Measurements from ENCODE around the gene MRFAP1. TPM values are rescaled to one million over a fixed set of nuclear protein-coding genes. Genes with fewer than 3 reads are reported as not detected.

MRFAP1 gene
- total RNA-seq, 4 donors from 2014 or later = 155 to 331 (median 234) TPM

- Histone ChIP-seq H3K4me1 (peaks cover 32 to 37% (median 35%) of the 10 kb centered on the region in 4 donors), H3K4me3 (peak overlapping the region; percentile 79 to 91 (median 83)), H3K27me3 (no peaks in the 10 kb centered on the region), H3K27ac (replicated peaks in 1 of 4) (peak overlapping the region; percentile 87 to 98 (median 96)), H3K36me3 (peaks cover 6 to 22% (median 13%) of the 10 kb centered on the region in 4 donors), H3K9me3 (no peaks in the 10 kb centered on the region)
- TF ChIP-seq POLR2AphosphoS5 (IDR thresholded peaks at IDR 0.05) (peak in 1 of 2 donors; percentile 56), POLR2A (IDR thresholded peaks at IDR 0.05; ENCODE audit: low read depth) (peak; percentile 31), CTCF (IDR thresholded peaks at IDR 0.05) (no peak)
- no peak for DNase-seq (ENCODE audit: extremely low spot score)
- WGBS = 2% methylated on average over 32 of the region's 50 CpGs
- intact Hi-C loops (cut with DNase I) = loop anchor here (2.0 to 5.0 kb wide), 3 partner anchors 17 to 67 kb away; partner anchors contain the start of gene MRFAP1L1
These were observed 882 bp downstream of the MRFAP1 start for GRCh38 chr4:6641164-6641970.

GRCh38 chr4:6641971-6642320 is 1.5 kb downstream of the MRFAP1 start:
- DNase-seq (ENCODE audit: extremely low spot score) = no peak
- Histone ChIP-seq H3K9me3 (no peaks in the 10 kb centered on the region), H3K27me3 (no peaks in the 10 kb centered on the region), H3K36me3 (peaks cover 6 to 22% (median 13%) of the 10 kb centered on the region in 4 donors), H3K27ac (replicated peaks in 1 of 4) (peak overlapping the region; percentile 87 to 98 (median 96)), H3K4me3 (peak overlapping the region; percentile 79 to 91 (median 83)), H3K4me1 (peaks cover 32 to 37% (median 35%) of the 10 kb centered on the region in 4 donors)
- intact Hi-C loops (cut with DNase I) = loop anchor here (2.0 to 5.0 kb wide), 3 partner anchors 17 to 67 kb away; partner anchors contain the start of gene MRFAP1L1
- 43% methylated on average over 5 of the region's 5 CpGs for WGBS
- TF ChIP-seq POLR2A (IDR thresholded peaks at IDR 0.05; ENCODE audit: low read depth) (no peak), POLR2AphosphoS5 (IDR thresholded peaks at IDR 0.05) (no peak), CTCF (IDR thresholded peaks at IDR 0.05) (no peak), EP300 (IDR thresholded peaks at IDR 0.05) (no peak)

GRCh38 chr4:6643141-6643847 is 2.8 kb downstream of the MRFAP1 start:
- H3K27me3 ChIP-seq = no peaks in the 10 kb centered on the region
- no peaks in the 10 kb centered on the region for H3K9me3 ChIP-seq
- peak overlapping the region in 1 of 4 donors; percentile 98 for H3K27ac ChIP-seq (replicated peaks in 1 of 4)
- H3K36me3 ChIP-seq = peaks cover 6 to 22% (median 13%) of the 10 kb centered on the region in 4 donors
- no peak for DNase-seq (ENCODE audit: extremely low spot score)
- intact Hi-C loops (cut with DNase I) = loop anchor here (5.0 kb wide), 1 partner anchor 34 kb away; no protein-coding TSS in a partner anchor
- 80% methylated on average over 8 of the region's 8 CpGs for WGBS
- peaks cover 32 to 37% (median 35%) of the 10 kb centered on the region in 4 donors for H3K4me1 ChIP-seq
- H3K4me3 ChIP-seq = no peak overlapping the region
- TF ChIP-seq POLR2A (IDR thresholded peaks at IDR 0.05; ENCODE audit: low read depth) (no peak), POLR2AphosphoS5 (IDR thresholded peaks at IDR 0.05) (no peak), CTCF (IDR thresholded peaks at IDR 0.05) (no peak), EP300 (IDR thresholded peaks at IDR 0.05) (no peak)

GRCh38 chr4:6644792-6645530 is 4.5 kb downstream of the MRFAP1 start:
- peak overlapping the region in 1 of 4 donors; percentile 29 for H3K27ac ChIP-seq (replicated peaks in 1 of 4)

More at GRCh38 chr4:6644792-6645530, 4.5 kb downstream of the MRFAP1 start:
- Histone ChIP-seq H3K27me3 (no peaks in the 10 kb centered on the region), H3K4me1 (peaks cover 26 to 29% (median 27%) of the 10 kb centered on the region in 4 donors), H3K36me3 (peaks cover 6 to 22% (median 13%) of the 10 kb centered on the region in 4 donors), H3K4me3 (no peak overlapping the region), H3K9me3 (no peaks in the 10 kb centered on the region)
- TF ChIP-seq POLR2AphosphoS5 (IDR thresholded peaks at IDR 0.05) = no peak
- TF ChIP-seq CTCF (IDR thresholded peaks at IDR 0.05) = no peak
- TF ChIP-seq EP300 (IDR thresholded peaks at IDR 0.05) = no peak
- TF ChIP-seq POLR2A (IDR thresholded peaks at IDR 0.05; ENCODE audit: low read depth) = no peak
- DNase-seq (ENCODE audit: extremely low spot score) = no peak
- WGBS = 74% methylated on average over 5 of the region's 5 CpGs
- intact Hi-C loops (cut with DNase I) = loop anchor here (5.0 kb wide), 1 partner anchor 32 kb away; no protein-coding TSS in a partner anchor
